HG03045 (cell line): ENCODE data around the gene SERTAD2.

ENCODE experiments used
- ATAC-seq: cut with Tn5 transposase; IDR thresholded peaks from one replicate; pipeline ENCODE4 v1.9.1; 2021; ENCODE audit warnings: mild to moderate bottlenecking, moderate library complexity; ENCODE audit not compliant: unreplicated experiment

SERTAD2 gene

DNA sequence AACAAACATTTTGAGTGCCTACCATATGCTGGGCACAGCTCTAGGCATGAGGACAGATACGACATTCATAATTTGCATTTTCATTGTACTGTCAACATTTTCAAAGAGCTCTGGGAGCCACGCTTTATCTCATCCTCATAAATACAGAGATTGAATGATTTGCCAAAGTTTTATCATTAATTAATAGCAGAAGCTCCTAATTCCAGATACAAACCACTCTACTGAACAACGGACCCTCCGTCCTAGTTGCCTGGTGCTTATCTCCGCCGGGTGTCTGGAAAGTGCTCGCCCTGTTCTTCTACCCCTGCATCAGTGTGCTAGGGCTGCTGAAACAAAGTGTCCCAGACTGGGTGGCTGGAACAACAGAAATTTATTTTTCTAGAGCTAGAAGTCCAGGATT is 23.8 kb downstream of the SERTAD2 start:
- ATAC-seq = no peak

- no peak for ATAC-seq
These were observed 24.4 kb downstream of the SERTAD2 start for GRCh38 chr2:64629329-64629781.

- no peak for ATAC-seq
These were observed 25.6 kb downstream of the SERTAD2 start for GRCh38 chr2:64627860-64628841.

DNA sequence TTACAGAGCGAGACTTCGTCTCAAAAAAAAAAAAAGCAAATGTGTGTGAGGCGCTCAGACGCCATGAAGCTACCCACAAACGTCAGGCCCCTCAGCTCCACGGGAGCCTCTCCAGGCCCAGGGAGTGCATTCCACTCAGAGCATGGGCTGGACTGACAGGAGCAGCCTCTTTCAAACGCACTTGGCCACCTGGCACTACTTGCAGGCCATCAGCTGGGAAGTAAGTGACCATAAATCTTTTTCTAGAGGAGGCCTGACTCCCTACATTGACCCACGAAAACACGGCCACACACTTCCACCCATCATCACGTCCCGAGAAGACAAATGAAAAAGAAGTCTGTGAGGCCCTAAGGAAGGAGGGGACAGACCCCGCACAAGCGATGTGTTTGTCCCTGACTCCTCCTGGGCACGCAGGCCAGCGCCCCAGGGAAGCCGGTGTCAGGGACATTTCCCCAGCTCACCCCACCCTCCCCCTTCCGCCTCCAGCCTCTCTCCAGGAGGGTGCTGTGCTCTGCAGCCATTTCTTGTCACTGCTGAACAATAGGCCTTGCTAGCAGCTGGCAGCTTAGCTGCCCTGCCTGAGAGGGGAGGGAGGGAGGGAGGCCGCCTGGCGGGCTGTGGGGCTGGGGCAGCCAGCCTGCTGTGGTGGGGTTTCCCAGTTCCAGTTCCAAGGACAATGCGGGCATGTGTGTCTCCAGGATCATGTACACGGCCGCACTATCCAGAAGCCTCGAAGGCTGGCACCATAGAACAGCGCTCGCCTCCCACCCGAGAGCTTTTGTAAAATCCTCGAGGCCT is 26.6 kb downstream of the SERTAD2 start:
- no peak for ATAC-seq

DNA sequence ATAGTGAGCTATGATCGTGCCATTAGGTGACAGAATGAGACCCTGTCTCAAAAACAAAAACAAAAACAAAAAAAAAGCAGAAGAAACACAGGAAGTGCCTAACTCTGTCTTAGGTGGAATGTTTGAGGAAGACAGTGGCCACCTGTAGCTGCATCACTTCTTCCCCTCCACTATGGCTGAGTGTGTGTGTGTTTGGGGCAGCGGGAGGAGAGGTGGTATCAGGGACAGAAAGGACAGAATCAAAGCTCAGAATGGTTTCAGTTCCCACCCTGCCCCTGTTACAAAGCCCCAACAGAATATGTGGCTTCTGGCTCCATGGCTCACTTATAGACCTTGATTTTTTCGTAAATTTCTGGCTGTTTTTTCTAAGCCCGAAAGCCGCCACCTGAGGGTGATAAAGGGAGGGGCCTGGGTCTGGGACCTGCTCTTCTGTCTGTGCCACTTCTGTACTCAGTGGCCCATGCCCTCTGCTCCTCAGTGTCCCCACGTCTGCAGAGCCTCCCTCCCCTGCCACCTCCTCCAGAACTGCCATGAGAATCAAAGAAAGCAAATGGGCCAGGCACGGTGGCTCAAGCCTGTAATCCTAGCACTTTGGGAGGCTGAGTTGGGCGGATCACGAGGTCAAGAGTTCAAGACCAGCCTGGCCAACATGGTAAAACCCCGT is 27.4 kb downstream of the SERTAD2 start:
- no peak for ATAC-seq

DNA sequence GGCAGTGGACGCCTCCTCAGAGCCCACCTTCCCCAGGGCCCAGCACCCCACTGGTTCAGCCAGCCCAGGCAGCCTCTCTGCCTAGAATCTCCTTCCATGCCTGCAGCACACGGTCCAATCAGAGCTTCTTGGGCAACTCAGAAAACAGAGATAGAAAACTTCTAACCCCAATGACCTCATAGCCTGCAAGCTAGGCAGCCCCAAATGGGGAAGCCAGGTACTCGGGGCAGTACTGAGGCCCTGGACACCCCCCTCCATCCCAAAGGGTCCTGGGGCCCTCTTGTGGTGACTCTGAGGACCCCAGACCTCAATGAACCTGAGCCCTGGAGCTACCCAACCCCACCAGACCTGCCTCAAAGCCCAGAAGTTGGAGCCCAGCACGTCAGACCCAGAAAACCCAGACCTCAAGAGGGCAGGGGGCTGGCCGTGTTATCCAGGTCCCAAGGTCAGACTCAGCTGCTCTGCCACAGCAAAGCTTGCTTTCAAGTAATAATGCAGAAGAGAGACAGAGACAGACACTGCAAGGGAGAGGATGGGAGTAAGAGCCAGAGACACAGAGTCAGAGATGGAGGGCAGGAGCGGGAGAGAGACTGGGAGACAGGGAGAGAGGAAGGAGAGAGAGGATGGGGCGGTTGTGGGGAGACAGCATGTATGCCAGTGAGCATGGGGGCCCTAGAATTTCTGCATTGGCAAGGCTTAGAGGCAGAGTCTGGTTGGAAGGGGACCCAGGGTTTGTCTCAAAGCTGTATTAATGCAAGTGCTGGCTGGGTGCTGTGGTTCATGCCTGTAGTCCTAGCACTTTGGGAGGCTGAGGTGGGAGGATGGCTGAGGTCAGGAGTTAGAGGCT is 28.2 kb downstream of the SERTAD2 start:
- ATAC-seq = no peak

DNA sequence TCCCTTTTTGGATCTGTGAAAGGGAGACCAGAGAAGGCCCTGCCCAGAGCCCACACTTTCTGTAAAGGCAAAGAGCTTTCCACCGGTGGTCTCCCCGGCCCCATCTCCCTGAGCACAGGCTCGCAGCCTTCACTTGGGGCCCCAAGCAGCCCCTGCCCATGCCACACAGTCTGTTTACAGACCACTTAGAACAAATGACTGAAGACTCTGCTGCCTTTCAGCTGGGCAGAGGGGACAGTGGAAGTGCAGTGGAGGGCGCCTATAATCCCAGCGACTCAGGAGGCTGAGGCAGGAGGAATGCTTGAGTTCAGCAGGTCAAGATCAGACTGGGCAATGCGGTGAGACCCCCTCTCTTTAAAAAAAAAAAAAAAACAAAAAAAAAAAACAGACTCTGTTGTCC is 28.9 kb downstream of the SERTAD2 start:
- no peak for ATAC-seq

GRCh38 chr2:64624108-64624610 is 29.6 kb downstream of the SERTAD2 start:
- ATAC-seq = no peak

DNA sequence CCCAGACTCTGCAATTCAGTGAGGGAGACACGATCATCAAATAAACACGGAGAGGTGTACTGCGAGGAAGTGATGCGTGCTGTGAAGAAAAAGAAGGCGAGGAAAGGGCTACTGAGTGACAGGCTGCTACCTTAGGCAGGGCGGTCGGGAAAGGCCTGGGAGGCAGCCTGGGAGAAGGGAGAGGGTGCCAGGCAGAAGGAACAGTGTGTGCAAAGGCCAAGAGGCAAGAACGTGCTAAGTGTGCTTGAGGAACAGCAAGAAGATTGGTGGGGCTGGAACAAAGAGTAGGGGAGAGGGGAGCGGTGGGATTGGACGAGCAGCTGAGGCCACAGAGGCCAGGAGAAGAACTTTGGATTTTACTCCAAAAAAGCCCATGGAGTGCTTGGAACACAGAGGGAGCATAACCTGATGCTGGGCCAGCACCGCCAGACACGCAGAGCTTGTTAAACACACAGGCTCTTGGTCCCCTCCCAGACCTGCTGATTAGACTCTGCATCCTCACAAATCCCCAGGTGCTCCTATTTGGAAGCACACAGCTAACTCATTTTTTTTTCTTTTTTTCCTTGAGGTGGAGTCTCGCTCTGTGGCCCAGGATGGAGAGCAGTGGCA is 30.4 kb downstream of the SERTAD2 start:
- ATAC-seq = no peak

GRCh38 chr2:64622443-64623241 is 31.1 kb downstream of the SERTAD2 start:
- ATAC-seq = no peak

- ATAC-seq = no peak
These were observed 33.1 kb downstream of the SERTAD2 start for GRCh38 chr2:64620661-64621060.

GRCh38 chr2:64617631-64618151 is 36.0 kb downstream of the SERTAD2 start:
- no peak for ATAC-seq

DNA sequence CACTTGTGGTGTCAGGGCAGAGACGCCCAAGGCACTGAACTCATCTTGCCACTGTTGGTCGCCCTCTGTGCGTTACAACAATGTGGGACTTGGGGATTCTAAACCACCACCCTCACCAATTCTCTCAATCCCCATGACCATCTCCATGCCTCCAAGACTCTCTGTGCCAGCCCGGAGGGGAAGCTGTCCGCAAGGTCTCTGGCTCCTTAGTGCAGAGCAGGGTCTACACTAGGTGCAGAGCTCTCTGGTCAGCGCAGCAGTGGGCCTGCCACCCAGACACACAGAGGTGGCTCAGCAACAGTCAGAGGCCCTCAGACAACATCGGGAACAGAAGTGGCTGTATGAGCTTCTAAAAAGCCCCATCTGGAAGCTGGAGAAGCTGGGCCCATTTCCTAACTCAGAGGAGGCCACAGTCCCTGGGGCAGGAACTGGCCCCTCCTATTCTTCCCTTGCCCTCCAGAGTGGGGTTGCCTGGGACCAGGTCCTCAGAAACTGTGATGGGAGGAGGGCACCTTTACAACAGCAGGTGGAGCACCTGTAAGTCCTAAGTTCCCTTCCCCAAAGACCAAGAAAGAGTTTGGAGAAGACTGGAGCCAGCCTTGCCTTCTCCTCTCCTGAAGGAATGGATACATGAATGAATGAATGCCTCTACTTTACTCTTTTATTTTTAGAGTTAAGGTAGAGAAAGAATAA is 37.7 kb downstream of the SERTAD2 start:
- no peak for ATAC-seq

DNA sequence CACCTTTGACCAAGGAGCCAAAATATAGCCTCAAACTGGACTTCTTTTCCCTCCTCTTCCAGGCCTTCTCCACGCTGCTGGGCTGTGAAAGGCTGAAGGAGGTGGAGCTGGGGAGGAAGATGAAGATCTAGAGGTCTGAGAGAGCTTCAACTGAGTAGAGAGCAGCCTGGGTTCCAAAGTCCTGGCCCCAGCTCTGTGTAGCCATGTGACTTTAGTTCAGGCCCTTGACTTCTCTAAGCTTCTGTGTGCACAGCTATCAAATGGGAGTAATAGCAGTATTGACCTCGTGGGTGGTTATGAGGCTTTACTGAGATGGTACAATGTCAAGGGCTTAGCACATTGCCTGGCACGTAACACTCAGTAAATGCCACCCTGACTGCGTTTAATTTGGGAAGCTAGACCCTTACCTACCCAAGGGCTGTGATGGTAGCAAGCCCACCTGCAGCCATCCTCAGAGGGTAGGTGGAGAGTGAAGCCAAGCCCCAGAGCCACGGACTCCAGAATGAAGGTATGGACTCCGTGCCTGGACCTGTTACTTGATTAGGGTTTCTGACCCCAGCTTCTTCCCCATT is 38.4 kb downstream of the SERTAD2 start:
- ATAC-seq = no peak

DNA sequence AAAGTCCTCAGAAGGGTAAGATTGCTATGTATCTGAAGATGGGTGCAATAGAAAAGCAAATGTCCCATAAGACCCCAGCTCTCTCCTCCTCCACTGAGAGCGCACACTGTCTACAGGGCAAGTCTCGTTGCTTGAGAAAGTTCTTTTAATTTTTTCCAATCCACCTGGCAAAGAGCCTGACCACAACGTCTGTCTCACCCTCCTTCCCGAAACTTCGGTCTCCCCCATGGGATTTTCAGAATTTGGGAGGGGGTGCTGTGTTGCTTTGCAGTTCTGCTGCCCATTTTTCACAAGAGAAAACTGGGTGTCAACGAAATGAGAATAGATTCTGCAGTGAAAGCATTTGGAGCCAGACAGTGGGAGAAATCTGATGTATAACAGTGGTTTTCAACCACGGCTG is 40.4 kb downstream of the SERTAD2 start:
- no peak for ATAC-seq

GRCh38 chr2:64612575-64613195 is 41.0 kb downstream of the SERTAD2 start:
- no peak for ATAC-seq

DNA sequence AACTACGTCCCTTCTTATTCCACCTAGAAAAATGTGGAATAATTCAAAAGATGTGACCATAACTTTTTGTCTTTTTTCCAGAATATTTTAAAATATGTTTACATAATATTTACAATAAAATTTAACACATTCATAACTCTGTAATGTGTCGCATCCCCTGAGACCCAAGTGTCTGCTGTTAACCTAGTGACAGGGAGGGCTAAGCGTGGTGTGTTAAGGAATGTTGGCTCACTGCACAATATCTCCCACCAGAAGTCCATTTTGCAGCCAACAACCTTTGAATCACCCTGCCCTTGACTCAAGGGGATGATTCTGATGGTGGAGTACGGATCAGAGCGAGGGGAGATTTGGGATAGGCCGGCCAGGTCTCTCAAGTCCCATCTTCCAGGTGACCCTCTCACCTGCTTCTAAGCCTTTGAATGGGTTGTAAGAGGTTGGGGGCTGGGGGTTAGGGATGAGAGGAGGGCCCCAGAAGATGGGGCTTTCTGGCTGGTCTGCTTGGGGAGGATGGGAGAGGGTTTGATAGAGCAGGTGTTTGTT is 43.3 kb downstream of the SERTAD2 start:
- ATAC-seq = no peak
